ENCODE results near the gene CACNA1C.

Gene CACNA1C

DNA sequence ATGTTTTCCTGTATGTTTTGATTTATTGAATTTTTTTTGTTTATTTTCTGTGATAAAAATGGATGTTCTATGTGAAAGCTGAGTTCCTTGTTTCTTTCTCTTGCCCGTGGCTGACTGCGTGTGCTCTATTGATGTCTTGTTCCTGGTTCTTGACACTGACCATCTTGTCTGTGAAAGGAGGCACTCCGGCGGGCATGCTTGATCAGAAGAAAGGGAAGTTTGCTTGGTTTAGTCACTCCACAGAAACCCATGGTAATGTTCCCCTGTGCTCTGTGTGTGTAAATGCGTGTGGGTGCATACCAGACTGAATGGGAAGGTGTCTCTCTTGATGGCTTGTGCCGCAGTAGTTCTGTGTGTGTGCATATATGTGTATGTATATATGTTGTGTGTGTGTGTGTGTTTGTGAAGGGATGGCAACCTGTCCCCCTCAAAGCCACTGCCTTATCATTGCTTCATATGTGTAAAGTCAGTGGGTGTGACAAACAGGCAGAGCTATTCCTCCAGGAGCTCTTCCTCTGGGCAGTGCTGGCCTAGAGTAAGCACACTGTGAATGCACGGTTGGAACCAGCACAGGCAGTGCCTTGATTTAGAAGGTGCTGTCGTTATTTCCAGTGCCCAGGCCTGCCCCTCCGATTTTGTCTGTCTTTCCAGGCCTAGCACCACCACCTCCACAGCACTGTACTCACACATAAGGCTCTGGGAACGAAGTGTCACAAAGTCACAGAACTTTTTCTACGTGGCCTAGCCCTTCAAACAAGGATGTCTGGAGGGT lies 494.7 kb downstream of the CACNA1C start:
- ChIA-PET CTCF (interaction anchor here (0.6 kb wide), 1 partner anchor 48 kb away, joined by 3 read pairs; no protein-coding TSS in a partner anchor), POLR2A (ENCODE audit: low non-redundant PET) (no interaction called here)
- no peak for TF ChIP-seq CTCF (conservative IDR thresholded peaks at IDR 0.05; ENCODE audit: low read depth)
- no peak for DNase-seq (ENCODE audit: low spot score)
- H3K27ac ChIP-seq = no peak overlapping the region

- CTCF ChIA-PET = interaction anchor here (0.6 kb wide), 1 partner anchor 49 kb away, joined by 3 read pairs; no protein-coding TSS in a partner anchor
Observed at GRCh38 chr12:2548081-2548480, 495.3 kb downstream of the CACNA1C start.

GRCh38 chr12:2550561-2551411 lies 498.0 kb downstream of the CACNA1C start:
- H3K27ac ChIP-seq = no peak overlapping the region
- TF ChIP-seq CTCF (conservative IDR thresholded peaks at IDR 0.05; ENCODE audit: low read depth) = no peak
- DNase-seq (ENCODE audit: low spot score) = peak; percentile 26
- ChIA-PET CTCF (no interaction called here), POLR2A (ENCODE audit: low non-redundant PET) (no interaction called here)

More at GRCh38 chr12:2548081-2548480, 495.3 kb downstream of the CACNA1C start:
- no peak overlapping the region for H3K27ac ChIP-seq
- POLR2A ChIA-PET (ENCODE audit: low non-redundant PET) = no interaction called here
- TF ChIP-seq CTCF (conservative IDR thresholded peaks at IDR 0.05; ENCODE audit: low read depth) = no peak
- no peak for DNase-seq (ENCODE audit: low spot score)

DNA sequence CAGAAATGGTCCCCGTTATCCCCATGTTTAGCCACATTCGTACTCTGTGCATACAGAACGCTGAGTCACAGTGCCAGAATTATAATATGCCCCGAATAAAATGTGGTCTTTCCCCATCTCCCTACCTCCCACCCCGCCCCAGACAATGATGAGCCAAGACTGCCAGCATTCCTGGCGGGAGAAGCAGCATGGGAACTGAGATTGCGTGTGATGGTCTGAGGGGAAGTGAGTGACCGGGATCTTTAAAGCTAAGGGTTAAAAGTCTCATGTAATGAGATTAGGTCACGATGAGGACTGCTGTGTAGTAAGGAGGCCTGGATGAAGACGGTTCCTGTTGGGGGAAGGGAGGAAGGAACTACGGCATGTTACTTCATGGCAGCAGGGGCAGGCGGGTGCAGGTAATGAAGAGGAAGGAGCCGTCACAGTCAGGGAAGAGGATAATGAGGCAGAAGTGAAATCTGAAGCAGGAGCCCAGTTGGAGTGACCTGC lies 498.7 kb downstream of the CACNA1C start:
- no peak for DNase-seq (ENCODE audit: low spot score)
- no peak overlapping the region for H3K27ac ChIP-seq
- ChIA-PET CTCF (interaction anchor here (0.6 kb wide), 1 partner anchor 447 kb away, joined by 3 read pairs; no protein-coding TSS in a partner anchor), POLR2A (ENCODE audit: low non-redundant PET) (no interaction called here)
- TF ChIP-seq CTCF (conservative IDR thresholded peaks at IDR 0.05; ENCODE audit: low read depth) = no peak

- POLR2A ChIA-PET (ENCODE audit: low non-redundant PET) = no interaction called here
- CTCF ChIA-PET = interaction anchor here (0.6 kb wide), 1 partner anchor 448 kb away, joined by 3 read pairs; no protein-coding TSS in a partner anchor
- no peak for DNase-seq (ENCODE audit: low spot score)
- no peak overlapping the region for H3K27ac ChIP-seq
- no peak for TF ChIP-seq CTCF (conservative IDR thresholded peaks at IDR 0.05; ENCODE audit: low read depth)
Observed at GRCh38 chr12:2552000-2552756, 499.4 kb downstream of the CACNA1C start.

Data from RWPE1 (cell line).